ENCODE results near the gene CCDC85B. TPM values are rescaled to one million over a fixed set of nuclear protein-coding genes. Genes with fewer than 3 reads are reported as not detected.

Gene CCDC85B
- total RNA-seq, 1 experiment from 2014 or later: 20.8 TPM

DNA sequence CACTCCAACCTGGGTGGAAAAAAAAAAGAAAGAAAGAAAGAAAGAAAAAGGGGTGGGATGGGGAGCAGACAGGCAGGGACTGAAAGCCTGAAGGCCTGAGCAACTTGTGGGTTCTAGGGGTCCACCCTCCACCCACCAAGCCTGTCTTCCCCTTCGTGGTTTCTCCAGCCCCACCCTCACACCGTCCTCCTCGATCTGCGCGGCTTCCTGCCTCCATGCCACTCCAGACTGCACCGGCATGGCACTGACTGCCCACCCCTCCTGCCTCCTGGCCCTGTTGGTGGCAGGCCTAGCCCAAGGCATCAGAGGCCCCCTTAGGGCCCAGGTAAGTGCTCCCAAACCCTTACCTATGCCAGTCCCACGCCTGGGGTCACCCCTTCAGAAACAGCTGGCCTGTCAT, 10.9 kb upstream of the CCDC85B start, which contains the start of gene CTSW:
CTSW (plus strand) TSS at position 221 of the 400 bp plus-strand sequence; CDS start at position 239, 18 bp downstream.
- Mint-ChIP-seq H3K27me3 (ENCODE audit: insufficient read depth, unreplicated experiment) (no peaks in the 10 kb centered on the region), H3K36me3 (ENCODE audit: insufficient read depth, unreplicated experiment) (peaks cover 6% of the 10 kb centered on the region), H3K4me1 (ENCODE audit: insufficient read depth, unreplicated experiment) (no peaks in the 10 kb centered on the region), H3K27ac (ENCODE audit: low read depth, unreplicated experiment) (no peak within 1 kb of the TSS), H3K9me3 (ENCODE audit: unreplicated experiment) (no peaks in the 10 kb centered on the region), H3K4me3 (ENCODE audit: unreplicated experiment) (no peak within 1 kb of the TSS)
- ChIA-PET CTCF (interaction anchor here (0.6 to 2.4 kb wide), 3 partner anchors 8 to 120 kb away, joined by 3 to 15 read pairs (median 3); partner anchors contain the start of gene FIBP), POLR2A (interaction anchor here (2.1 kb wide), 1 partner anchor 8 kb away, joined by 8 read pairs; the partner anchor contains the start of gene FIBP)
- no TSS peak for BruUV-seq (replicated peaks)
- DNase-seq (ENCODE audit: unreplicated experiment): no peak
- intact Hi-C loops (cut with micrococcal nuclease): no loop called here
- TF ChIP-seq, protein P1, sequence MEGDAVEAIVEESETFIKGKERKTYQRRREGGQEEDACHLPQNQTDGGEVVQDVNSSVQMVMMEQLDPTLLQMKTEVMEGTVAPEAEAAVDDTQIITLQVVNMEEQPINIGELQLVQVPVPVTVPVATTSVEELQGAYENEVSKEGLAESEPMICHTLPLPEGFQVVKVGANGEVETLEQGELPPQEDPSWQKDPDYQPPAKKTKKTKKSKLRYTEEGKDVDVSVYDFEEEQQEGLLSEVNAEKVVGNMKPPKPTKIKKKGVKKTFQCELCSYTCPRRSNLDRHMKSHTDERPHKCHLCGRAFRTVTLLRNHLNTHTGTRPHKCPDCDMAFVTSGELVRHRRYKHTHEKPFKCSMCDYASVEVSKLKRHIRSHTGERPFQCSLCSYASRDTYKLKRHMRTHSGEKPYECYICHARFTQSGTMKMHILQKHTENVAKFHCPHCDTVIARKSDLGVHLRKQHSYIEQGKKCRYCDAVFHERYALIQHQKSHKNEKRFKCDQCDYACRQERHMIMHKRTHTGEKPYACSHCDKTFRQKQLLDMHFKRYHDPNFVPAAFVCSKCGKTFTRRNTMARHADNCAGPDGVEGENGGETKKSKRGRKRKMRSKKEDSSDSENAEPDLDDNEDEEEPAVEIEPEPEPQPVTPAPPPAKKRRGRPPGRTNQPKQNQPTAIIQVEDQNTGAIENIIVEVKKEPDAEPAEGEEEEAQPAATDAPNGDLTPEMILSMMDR (IDR thresholded peaks at IDR 0.05; ENCODE audit: unreplicated experiment): no peak

DNA sequence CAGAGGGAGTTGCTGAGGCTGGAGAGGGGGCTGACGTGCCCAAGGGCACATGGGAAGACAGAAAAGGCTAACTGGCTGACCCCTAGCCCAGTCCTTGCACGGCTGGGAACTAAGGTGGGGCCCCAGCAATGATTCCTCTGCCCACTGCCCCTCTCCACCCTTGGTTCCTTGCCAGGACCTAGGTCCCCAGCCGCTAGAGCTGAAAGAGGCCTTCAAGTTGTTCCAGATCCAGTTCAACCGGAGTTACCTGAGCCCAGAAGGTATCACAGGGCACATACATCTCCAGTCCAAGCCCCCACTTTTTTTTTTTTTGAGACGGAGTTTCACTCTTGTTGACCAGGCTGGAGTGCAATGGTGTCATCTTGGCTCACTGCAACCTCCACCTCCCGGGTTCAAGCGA, 10.4 kb upstream of the CCDC85B start:
- CTCF ChIA-PET: interaction anchor here (0.6 to 2.5 kb wide), 4 partner anchors 8 to 119 kb away, joined by 3 to 15 read pairs (median 4); partner anchors contain the start of genes FIBP and MUS81
- BruUV-seq (replicated peaks): no TSS peak

DNA sequence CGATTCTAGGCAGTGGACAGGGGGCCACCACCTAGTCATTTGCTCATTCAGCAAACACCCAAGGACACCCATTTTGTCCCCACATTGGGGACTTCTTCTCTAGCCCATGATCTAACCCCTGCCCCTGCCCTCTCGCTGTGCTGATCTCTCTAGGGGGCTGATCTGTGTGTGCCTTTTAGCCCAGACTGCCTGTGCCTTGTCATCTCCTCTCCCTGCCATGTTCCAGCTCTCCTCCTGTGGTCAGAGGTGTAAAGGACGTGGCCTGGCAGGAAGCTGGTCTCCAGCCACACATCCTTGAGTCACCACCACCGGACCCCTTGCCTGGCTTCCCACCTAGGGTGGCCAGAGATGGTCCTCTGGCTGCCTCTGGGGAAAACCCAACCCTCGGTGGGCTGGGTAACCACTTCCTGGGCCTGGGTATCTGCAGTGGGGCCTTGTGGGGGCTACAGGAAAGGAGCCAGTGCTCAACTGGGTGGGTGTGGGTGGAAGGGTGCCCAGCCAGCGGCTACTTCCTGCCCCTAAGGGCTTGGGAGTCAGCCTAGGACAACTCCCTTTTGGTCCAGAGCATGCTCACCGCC, 9.5 kb upstream of the CCDC85B start:
- H3K27me3 Mint-ChIP-seq (ENCODE audit: insufficient read depth, unreplicated experiment): no peaks in the 10 kb centered on the region
- TF ChIP-seq, protein P1 (IDR thresholded peaks at IDR 0.05; ENCODE audit: unreplicated experiment): no peak
- peaks cover 16% of the 10 kb centered on the region for H3K36me3 Mint-ChIP-seq (ENCODE audit: insufficient read depth, unreplicated experiment)
- no peak for DNase-seq (ENCODE audit: unreplicated experiment)
- ChIA-PET CTCF (interaction anchor here (0.6 to 2.5 kb wide), 4 partner anchors 21 to 473 kb away, joined by 3 to 6 read pairs (median 5); partner anchors contain the start of genes KAT5 and MUS81), POLR2A (interaction anchor here (0.5 to 1.4 kb wide), 4 partner anchors 9 to 161 kb away, joined by 3 to 6 read pairs (median 4); partner anchors contain the start of gene CCDC85B)
- intact Hi-C loops (cut with micrococcal nuclease): no loop called here
- H3K27ac Mint-ChIP-seq (ENCODE audit: low read depth, unreplicated experiment): no peak overlapping the region
- H3K4me1 Mint-ChIP-seq (ENCODE audit: insufficient read depth, unreplicated experiment): no peaks in the 10 kb centered on the region
- H3K4me3 Mint-ChIP-seq (ENCODE audit: unreplicated experiment): no peak overlapping the region
- H3K9me3 Mint-ChIP-seq (ENCODE audit: unreplicated experiment): no peaks in the 10 kb centered on the region
- BruUV-seq (replicated peaks): no TSS peak

More for the DNA sequence above, 10.4 kb upstream of the CCDC85B start:
- DNase-seq (ENCODE audit: unreplicated experiment): no peak
- H3K27ac Mint-ChIP-seq (ENCODE audit: low read depth, unreplicated experiment): no peak overlapping the region
- no peaks in the 10 kb centered on the region for H3K4me1 Mint-ChIP-seq (ENCODE audit: insufficient read depth, unreplicated experiment)
- no peaks in the 10 kb centered on the region for H3K9me3 Mint-ChIP-seq (ENCODE audit: unreplicated experiment)
- POLR2A ChIA-PET: no interaction called here
- H3K4me3 Mint-ChIP-seq (ENCODE audit: unreplicated experiment): no peak overlapping the region
- intact Hi-C loops (cut with micrococcal nuclease): no loop called here
- TF ChIP-seq, protein P1 (IDR thresholded peaks at IDR 0.05; ENCODE audit: unreplicated experiment): no peak
- no peaks in the 10 kb centered on the region for H3K27me3 Mint-ChIP-seq (ENCODE audit: insufficient read depth, unreplicated experiment)
- peaks cover 10% of the 10 kb centered on the region for H3K36me3 Mint-ChIP-seq (ENCODE audit: insufficient read depth, unreplicated experiment)

DNA sequence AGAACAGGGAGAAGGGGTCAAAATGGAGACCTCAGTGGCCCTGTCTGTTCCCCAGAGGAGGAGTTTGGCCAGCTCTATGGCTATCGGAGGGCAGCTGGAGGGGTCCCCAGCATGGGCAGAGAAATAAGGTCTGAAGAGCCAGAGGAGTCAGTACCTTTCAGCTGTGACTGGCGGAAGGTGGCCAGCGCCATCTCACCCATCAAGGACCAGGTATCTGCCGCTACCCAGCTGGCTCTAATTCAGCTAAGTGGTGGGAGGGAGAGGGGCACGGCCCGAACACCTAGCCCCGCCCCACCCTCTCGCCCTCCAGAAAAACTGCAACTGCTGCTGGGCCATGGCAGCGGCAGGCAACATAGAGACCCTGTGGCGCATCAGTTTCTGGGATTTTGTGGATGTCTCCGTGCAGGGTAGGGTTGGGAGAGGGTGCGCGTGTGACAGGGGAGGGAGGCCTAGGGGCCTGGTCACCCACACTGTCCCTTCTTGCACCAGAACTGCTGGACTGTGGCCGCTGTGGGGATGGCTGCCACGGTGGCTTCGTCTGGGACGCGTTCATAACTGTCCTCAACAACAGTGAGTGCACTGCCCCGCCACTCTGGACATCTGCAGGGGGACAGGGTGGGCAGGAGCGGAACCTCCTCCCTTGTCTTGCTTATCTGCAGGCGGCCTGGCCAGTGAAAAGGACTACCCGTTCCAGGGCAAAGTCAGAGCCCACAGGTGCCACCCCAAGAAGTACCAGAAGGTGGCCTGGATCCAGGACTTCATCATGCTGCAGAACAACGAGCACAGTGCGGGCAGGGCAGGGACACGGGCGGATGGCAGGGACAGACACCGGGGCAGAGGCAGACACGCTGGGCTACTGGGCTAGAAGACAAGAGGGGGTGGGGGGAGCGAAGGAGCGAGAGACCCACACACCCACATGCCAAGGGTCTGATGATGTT, 8.1 kb upstream of the CCDC85B start:
- BruUV-seq (replicated peaks): no TSS peak
- DNase-seq (ENCODE audit: unreplicated experiment): no peak
- ChIA-PET POLR2A (interaction anchor here (1.3 kb wide), 1 partner anchor 21 kb away, joined by 4 read pairs; no protein-coding TSS in a partner anchor), CTCF (interaction anchor here (0.7 to 9.0 kb wide), 5 partner anchors 11 to 171 kb away, joined by 3 to 203 read pairs (median 4); partner anchors contain the start of genes KAT5 and MUS81)
- Mint-ChIP-seq H3K9me3 (ENCODE audit: unreplicated experiment) (no peaks in the 10 kb centered on the region), H3K36me3 (ENCODE audit: insufficient read depth, unreplicated experiment) (peaks cover 26% of the 10 kb centered on the region), H3K27me3 (ENCODE audit: insufficient read depth, unreplicated experiment) (no peaks in the 10 kb centered on the region), H3K4me1 (ENCODE audit: insufficient read depth, unreplicated experiment) (no peaks in the 10 kb centered on the region), H3K27ac (ENCODE audit: low read depth, unreplicated experiment) (no peak overlapping the region), H3K4me3 (ENCODE audit: unreplicated experiment) (no peak overlapping the region)
- intact Hi-C loops (cut with micrococcal nuclease): no loop called here
- TF ChIP-seq, protein P1 (IDR thresholded peaks at IDR 0.05; ENCODE audit: unreplicated experiment): no peak

Measured in MCF 10A (cell line).